A172 (cell line): ENCODE data around the gene SORL1-AS1.

Source experiments
- DNase-seq: peaks from one replicate; pipeline ENCODE4 v3.0.0-alpha.2; 2015; ENCODE audit warnings: low spot score

The SORL1-AS1 gene

GRCh38 chr11:121476379-121477032, 23.7 kb upstream of the SORL1-AS1 start:
- no peak for DNase-seq

GRCh38 chr11:121474680-121475079, 21.9 kb upstream of the SORL1-AS1 start:
- DNase-seq: no peak

- DNase-seq: no peak
Observed at GRCh38 chr11:121473064-121473777, 20.5 kb upstream of the SORL1-AS1 start.

- no peak for DNase-seq
Observed at GRCh38 chr11:121472312-121472711, 19.5 kb upstream of the SORL1-AS1 start.

- DNase-seq: no peak
Observed at GRCh38 chr11:121471167-121471566, 18.4 kb upstream of the SORL1-AS1 start.

- no peak for DNase-seq
Observed at GRCh38 chr11:121469910-121470309, 17.1 kb upstream of the SORL1-AS1 start.

- DNase-seq: no peak
Observed at GRCh38 chr11:121467965-121468364, 15.2 kb upstream of the SORL1-AS1 start.

GRCh38 chr11:121467471-121467870, 14.7 kb upstream of the SORL1-AS1 start:
- DNase-seq: no peak

- peak; percentile 93 for DNase-seq
Observed at GRCh38 chr11:121466063-121466794, 13.5 kb upstream of the SORL1-AS1 start.

- DNase-seq: no peak
Observed at GRCh38 chr11:121465709-121466062, 12.9 kb upstream of the SORL1-AS1 start.

GRCh38 chr11:121464352-121464946, 11.7 kb upstream of the SORL1-AS1 start:
- DNase-seq: peak; percentile 90

- no peak for DNase-seq
Observed at GRCh38 chr11:121463689-121464335, 11.0 kb upstream of the SORL1-AS1 start.

GRCh38 chr11:121461843-121462242, 9.1 kb upstream of the SORL1-AS1 start:
- DNase-seq: no peak

GRCh38 chr11:121460941-121461514, 8.3 kb upstream of the SORL1-AS1 start:
- DNase-seq: no peak

- no peak for DNase-seq
Observed at GRCh38 chr11:121459413-121460017, 6.7 kb upstream of the SORL1-AS1 start.

- DNase-seq: no peak
Observed at GRCh38 chr11:121458551-121458950, 5.8 kb upstream of the SORL1-AS1 start.

GRCh38 chr11:121456816-121457431, 4.2 kb upstream of the SORL1-AS1 start:
- no peak for DNase-seq

- DNase-seq: no peak
Observed at GRCh38 chr11:121456151-121456550, 3.4 kb upstream of the SORL1-AS1 start.

- no peak for DNase-seq
Observed at GRCh38 chr11:121455115-121455514, 2.3 kb upstream of the SORL1-AS1 start.

GRCh38 chr11:121453589-121454299, 977 bp upstream of the SORL1-AS1 start:
- no peak for DNase-seq
